Measurements from ENCODE around the gene TLR3. TPM values are rescaled to one million over a fixed set of nuclear protein-coding genes. Genes with fewer than 3 reads are reported as not detected.

The TLR3 gene
- polyA plus RNA-seq, 3 donors: 0.09 TPM; not detected in 2

- peaks cover 0 to 11% of the 10 kb centered on the region in 2 donors for H3K9me3 ChIP-seq (replicated peaks in 1 of 2; ENCODE audit: control insufficient read depth in 1 of 2, insufficient read depth in 1 of 2, low read length in 2 of 2)
- WGBS (ENCODE audit: insufficient coverage): under 1% methylated on average over 82 of the region's 83 CpGs
- H3K27ac ChIP-seq (ENCODE audit: low read depth in 1 of 2, low read length in 2 of 2): no peak overlapping the region
- no peak overlapping the region for H3K9ac ChIP-seq (ENCODE audit: insufficient read depth, low read length, poor library complexity, severe bottlenecking)
- no peak overlapping the region for H3K4me2 ChIP-seq (replicated peaks; ENCODE audit: extremely low read depth, low read length, poor library complexity, severe bottlenecking)
- Mint-ChIP-seq H3K9me3 (peaks cover 0 to 14% (median 2%) of the 10 kb centered on the region in 7 donors), H3K27me3 (ENCODE audit: low read depth in 3 of 3) (peaks cover 49 to 59% (median 55%) of the 10 kb centered on the region in 3 donors), H3K4me3 (peak overlapping the region in 1 of 2 donors; percentile 82), H3K36me3 (peaks cover 0 to 2% of the 10 kb centered on the region in 2 donors), H3K4me1 (peaks cover 1% of the 10 kb centered on the region), H3K27ac (no peak overlapping the region)
- DNase-seq: no peak
- H3K79me2 ChIP-seq (ENCODE audit: insufficient read depth, low read length): no peaks in the 10 kb centered on the region
- H2AFZ ChIP-seq (ENCODE audit: insufficient read depth, low read depth, low read length, poor library complexity, severe bottlenecking): no peak overlapping the region
- H3K36me3 ChIP-seq (replicated peaks in 1 of 2; ENCODE audit: control insufficient read depth in 1 of 2, insufficient read depth in 2 of 2, low read length in 2 of 2): no peaks in the 10 kb centered on the region
- H4K20me1 ChIP-seq (ENCODE audit: insufficient read depth, low read length): no peaks in the 10 kb centered on the region
- no peak for TF ChIP-seq CTCF (IDR thresholded peaks at IDR 0.05)
- intact Hi-C loops (cut with micrococcal nuclease): no loop called here
- H3K27me3 ChIP-seq (ENCODE audit: control insufficient read depth in 2 of 2, insufficient read depth in 2 of 2, low read length in 2 of 2): peaks cover 34 to 52% of the 10 kb centered on the region in 2 donors
- no peaks in the 10 kb centered on the region for H3K4me1 ChIP-seq (ENCODE audit: control insufficient read depth in 1 of 2, insufficient read depth in 2 of 2, low read length in 2 of 2)
- H3K4me3 ChIP-seq (replicated peaks in 1 of 3; ENCODE audit: low read depth in 2 of 3, low read length in 3 of 3): no peak overlapping the region
Measured at GRCh38 chr4:186104890-186105646, 36.1 kb downstream of the TLR3 start.

GRCh38 chr4:186105647-186106321, 36.8 kb downstream of the TLR3 start:
- WGBS (ENCODE audit: insufficient coverage): 10% methylated on average over 10 of the region's 17 CpGs
- Histone ChIP-seq H3K36me3 (replicated peaks in 1 of 2; ENCODE audit: control insufficient read depth in 1 of 2, insufficient read depth in 2 of 2, low read length in 2 of 2) (no peaks in the 10 kb centered on the region), H3K9me3 (replicated peaks in 1 of 2; ENCODE audit: control insufficient read depth in 1 of 2, insufficient read depth in 1 of 2, low read length in 2 of 2) (peaks cover 0 to 11% of the 10 kb centered on the region in 2 donors), H3K27me3 (ENCODE audit: control insufficient read depth in 2 of 2, insufficient read depth in 2 of 2, low read length in 2 of 2) (peaks cover 34 to 52% of the 10 kb centered on the region in 2 donors), H3K9ac (ENCODE audit: insufficient read depth, low read length, poor library complexity, severe bottlenecking) (no peak overlapping the region), H3K4me2 (replicated peaks; ENCODE audit: extremely low read depth, low read length, poor library complexity, severe bottlenecking) (no peak overlapping the region), H3K4me1 (ENCODE audit: control insufficient read depth in 1 of 2, insufficient read depth in 2 of 2, low read length in 2 of 2) (no peaks in the 10 kb centered on the region), H3K79me2 (ENCODE audit: insufficient read depth, low read length) (no peaks in the 10 kb centered on the region), H3K4me3 (replicated peaks in 1 of 3; ENCODE audit: low read depth in 2 of 3, low read length in 3 of 3) (no peak overlapping the region), H4K20me1 (ENCODE audit: insufficient read depth, low read length) (no peaks in the 10 kb centered on the region), H3K27ac (ENCODE audit: low read depth in 1 of 2, low read length in 2 of 2) (no peak overlapping the region), H2AFZ (ENCODE audit: insufficient read depth, low read depth, low read length, poor library complexity, severe bottlenecking) (no peak overlapping the region)
- H3K36me3 Mint-ChIP-seq: peaks cover 0 to 2% of the 10 kb centered on the region in 2 donors
- TF ChIP-seq CTCF (IDR thresholded peaks at IDR 0.05): no peak
- DNase-seq: no peak
- no peak overlapping the region for H3K27ac Mint-ChIP-seq
- peaks cover 1% of the 10 kb centered on the region for H3K4me1 Mint-ChIP-seq
- intact Hi-C loops (cut with micrococcal nuclease): no loop called here
- peaks cover 0 to 14% (median 2%) of the 10 kb centered on the region in 7 donors for H3K9me3 Mint-ChIP-seq
- peak overlapping the region in 1 of 2 donors; percentile 82 for H3K4me3 Mint-ChIP-seq
- H3K27me3 Mint-ChIP-seq (ENCODE audit: low read depth in 3 of 3): peaks cover 49 to 59% (median 55%) of the 10 kb centered on the region in 3 donors
